ENCODE data around the gene MTMR2.

The MTMR2 gene

GRCh38 chr11:95891423-95892170 is 32.3 kb downstream of the MTMR2 start:
- FAIRE-seq (no peak), DNase-seq (ENCODE audit: insufficient read length, low spot score) (no peak)
- TF ChIP-seq CTCF (IDR thresholded peaks at IDR 0.05; ENCODE audit: insufficient read depth, missing control alignments) = no peak

DNA sequence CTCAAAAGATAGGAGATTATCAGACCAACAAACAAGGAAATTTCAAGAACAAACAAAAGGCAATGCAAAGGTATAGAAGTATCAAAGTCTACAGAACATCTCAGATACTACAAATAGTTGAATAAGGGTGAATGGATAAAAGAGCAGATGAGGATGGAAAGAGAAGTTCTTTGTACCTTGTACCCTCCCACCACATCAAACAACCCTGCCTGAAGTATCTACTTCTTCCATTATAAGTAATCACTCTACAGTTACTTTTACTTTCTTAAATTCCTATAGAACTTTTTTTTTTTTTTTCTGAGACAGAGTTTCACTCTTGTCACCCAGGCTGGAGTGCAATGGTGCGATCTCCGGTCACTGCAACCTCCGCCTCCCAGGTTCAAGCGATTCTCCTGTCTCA is 35.1 kb downstream of the MTMR2 start:
- TF ChIP-seq CTCF (IDR thresholded peaks at IDR 0.05; ENCODE audit: insufficient read depth, missing control alignments) = no peak
- no peak for DNase-seq (ENCODE audit: insufficient read length, low spot score)
- FAIRE-seq = no peak

GRCh38 chr11:95888439-95888838 is 35.5 kb downstream of the MTMR2 start:
- TF ChIP-seq CTCF (IDR thresholded peaks at IDR 0.05; ENCODE audit: insufficient read depth, missing control alignments) = no peak
- no peak for FAIRE-seq
- DNase-seq (ENCODE audit: insufficient read length, low spot score) = no peak

- DNase-seq (ENCODE audit: insufficient read length, low spot score) (no peak), FAIRE-seq (no peak)
- no peak for TF ChIP-seq CTCF (IDR thresholded peaks at IDR 0.05; ENCODE audit: insufficient read depth, missing control alignments)
These were observed 37.4 kb downstream of the MTMR2 start for GRCh38 chr11:95886462-95886861.

GRCh38 chr11:95884802-95885201 is 39.1 kb downstream of the MTMR2 start:
- FAIRE-seq = no peak
- no peak for DNase-seq (ENCODE audit: insufficient read length, low spot score)
- TF ChIP-seq CTCF (IDR thresholded peaks at IDR 0.05; ENCODE audit: insufficient read depth, missing control alignments) = no peak

- FAIRE-seq (no peak), DNase-seq (ENCODE audit: insufficient read length, low spot score) (no peak)
- no peak for TF ChIP-seq CTCF (IDR thresholded peaks at IDR 0.05; ENCODE audit: insufficient read depth, missing control alignments)
These were observed 39.5 kb downstream of the MTMR2 start for GRCh38 chr11:95884376-95884775.

DNA sequence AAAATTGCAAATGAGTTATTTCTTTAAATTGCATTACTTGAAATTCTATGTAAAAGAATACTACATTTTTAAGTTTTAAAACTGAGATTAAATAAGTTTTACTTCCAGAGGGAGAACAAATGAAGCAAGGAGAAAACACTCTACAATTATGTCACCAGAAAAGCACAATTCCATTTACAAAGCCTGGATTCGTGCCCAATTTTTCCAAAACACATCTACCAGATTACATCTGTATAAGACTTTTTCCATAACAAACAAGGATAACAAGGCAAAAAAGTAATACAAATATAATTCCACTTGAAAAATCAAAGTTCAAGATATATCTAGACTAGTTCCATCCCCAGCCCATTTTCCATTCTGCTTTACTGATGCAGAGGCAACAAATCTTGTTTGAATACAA is 40.5 kb downstream of the MTMR2 start:
- no peak for FAIRE-seq
- no peak for TF ChIP-seq CTCF (IDR thresholded peaks at IDR 0.05; ENCODE audit: insufficient read depth, missing control alignments)
- no peak for DNase-seq (ENCODE audit: insufficient read length, low spot score)

Data from D721Med (cell line).